ENCODE measurements around the gene KCNQ1. TPM values are rescaled to one million over a fixed set of nuclear protein-coding genes. Genes with fewer than 3 reads are reported as not detected.

KCNQ1 gene
- total RNA-seq (2014; rRNA removed; shearing (Covaris generic)): not detected in 2 replicates

GRCh38 chr11:2444821-2445745 is at the start of gene KCNQ1:
TSS of gene KCNQ1 (plus strand) at chr11:2445008. CDS start at chr11:2445099, 91 bp downstream.
- no peaks in the 10 kb centered on the region for H3K36me3 ChIP-seq
- no peak for DNase-seq
- peaks cover 4% of the 10 kb centered on the region; the same call in 1 of the 2 replicates for H3K9me3 ChIP-seq (replicated peaks)
- no peak within 1 kb of the TSS for H3K27ac ChIP-seq
- no peaks in the 10 kb centered on the region for H3K4me1 ChIP-seq
- no peak within 1 kb of the TSS for H3K4me3 ChIP-seq
- no peaks in the 10 kb centered on the region for H3K27me3 ChIP-seq

- Histone ChIP-seq H3K4me3 (no peak overlapping the region), H3K27ac (no peak overlapping the region), H3K27me3 (no peaks in the 10 kb centered on the region), H3K36me3 (no peaks in the 10 kb centered on the region; the same call in 1 of the 2 replicates), H3K9me3 (replicated peaks) (no peaks in the 10 kb centered on the region), H3K4me1 (peaks cover 6% of the 10 kb centered on the region; the same call in 1 of the 2 replicates)
- DNase-seq: no peak
Measured at GRCh38 chr11:2395211-2395730, 49.5 kb upstream of the KCNQ1 start.

- DNase-seq: no peak
- no peaks in the 10 kb centered on the region for H3K27me3 ChIP-seq
- H3K4me1 ChIP-seq: peaks cover 3% of the 10 kb centered on the region; the same call in 1 of the 2 replicates
- no peaks in the 10 kb centered on the region for H3K9me3 ChIP-seq (replicated peaks)
- no peak overlapping the region for H3K4me3 ChIP-seq
- no peaks in the 10 kb centered on the region; the same call in 1 of the 2 replicates for H3K36me3 ChIP-seq
- H3K27ac ChIP-seq: no peak overlapping the region
Measured at GRCh38 chr11:2395856-2396255, 49.0 kb upstream of the KCNQ1 start.

GRCh38 chr11:2396471-2396870 is 48.3 kb upstream of the KCNQ1 start:
- Histone ChIP-seq H3K36me3 (no peaks in the 10 kb centered on the region; the same call in 1 of the 2 replicates), H3K4me3 (no peak overlapping the region), H3K27me3 (no peaks in the 10 kb centered on the region), H3K27ac (no peak overlapping the region), H3K9me3 (replicated peaks) (no peaks in the 10 kb centered on the region), H3K4me1 (peaks cover 3% of the 10 kb centered on the region; the same call in 1 of the 2 replicates)
- DNase-seq: no peak

- Histone ChIP-seq H3K4me3 (no peak overlapping the region), H3K27ac (no peak overlapping the region), H3K9me3 (replicated peaks) (no peaks in the 10 kb centered on the region), H3K36me3 (no peaks in the 10 kb centered on the region; the same call in 1 of the 2 replicates), H3K4me1 (peaks cover 3% of the 10 kb centered on the region; the same call in 1 of the 2 replicates), H3K27me3 (no peaks in the 10 kb centered on the region)
- no peak for DNase-seq
Measured at GRCh38 chr11:2397005-2397404, 47.8 kb upstream of the KCNQ1 start.

GRCh38 chr11:2398664-2399355 is 46.0 kb upstream of the KCNQ1 start:
- Histone ChIP-seq H3K27ac (no peak overlapping the region), H3K36me3 (peaks cover 8% of the 10 kb centered on the region), H3K9me3 (replicated peaks) (no peaks in the 10 kb centered on the region), H3K4me1 (peaks cover 3% of the 10 kb centered on the region; the same call in 1 of the 2 replicates), H3K27me3 (no peaks in the 10 kb centered on the region), H3K4me3 (no peak overlapping the region)
- no peak for DNase-seq

- H3K4me3 ChIP-seq: peak overlapping the region; percentile 65
- H3K27ac ChIP-seq: peak overlapping the region; percentile 52
- no peaks in the 10 kb centered on the region for H3K9me3 ChIP-seq (replicated peaks)
- no peak for DNase-seq
- H3K4me1 ChIP-seq: peaks cover 3% of the 10 kb centered on the region; the same call in 1 of the 2 replicates
- H3K36me3 ChIP-seq: peaks cover 8% of the 10 kb centered on the region
- H3K27me3 ChIP-seq: no peaks in the 10 kb centered on the region
Measured at GRCh38 chr11:2399488-2400068, 45.2 kb upstream of the KCNQ1 start.

- H3K9me3 ChIP-seq (replicated peaks): no peaks in the 10 kb centered on the region
- DNase-seq: peak; percentile 100
- peaks cover 3% of the 10 kb centered on the region; the same call in 1 of the 2 replicates for H3K4me1 ChIP-seq
- H3K4me3 ChIP-seq: peak within 1 kb of the TSS; percentile 84
- H3K36me3 ChIP-seq: peaks cover 8% of the 10 kb centered on the region
- no peaks in the 10 kb centered on the region for H3K27me3 ChIP-seq
- H3K27ac ChIP-seq: peak within 1 kb of the TSS; percentile 61
Measured at GRCh38 chr11:2400069-2400761, 44.6 kb upstream of the KCNQ1 start, which contains the start of gene TSSC4. TSS of gene TSSC4 (plus strand) at chr11:2400750. CDS start at chr11:2402634, 1,884 bp downstream.

- peak overlapping the region; percentile 84 for H3K4me3 ChIP-seq
- peak overlapping the region; percentile 61 for H3K27ac ChIP-seq
- no peaks in the 10 kb centered on the region for H3K27me3 ChIP-seq
- DNase-seq: no peak
- peaks cover 3% of the 10 kb centered on the region; the same call in 1 of the 2 replicates for H3K4me1 ChIP-seq
- H3K36me3 ChIP-seq: peaks cover 8% of the 10 kb centered on the region
- no peaks in the 10 kb centered on the region for H3K9me3 ChIP-seq (replicated peaks)
Measured at GRCh38 chr11:2400762-2401435, 43.9 kb upstream of the KCNQ1 start.

- H3K9me3 ChIP-seq (replicated peaks): no peaks in the 10 kb centered on the region
- no peaks in the 10 kb centered on the region for H3K27me3 ChIP-seq
- H3K36me3 ChIP-seq: peaks cover 8% of the 10 kb centered on the region
- H3K4me3 ChIP-seq: peak overlapping the region; percentile 84
- no peak for DNase-seq
- H3K27ac ChIP-seq: peak overlapping the region; percentile 61; the same call in 1 of the 2 replicates
- peaks cover 3% of the 10 kb centered on the region; the same call in 1 of the 2 replicates for H3K4me1 ChIP-seq
Measured at GRCh38 chr11:2401436-2401984, 43.3 kb upstream of the KCNQ1 start.

- H3K27me3 ChIP-seq: no peaks in the 10 kb centered on the region
- H3K27ac ChIP-seq: no peak overlapping the region
- peaks cover 8% of the 10 kb centered on the region for H3K36me3 ChIP-seq
- no peaks in the 10 kb centered on the region for H3K9me3 ChIP-seq (replicated peaks)
- DNase-seq: no peak
- H3K4me1 ChIP-seq: peaks cover 3% of the 10 kb centered on the region; the same call in 1 of the 2 replicates
- H3K4me3 ChIP-seq: no peak overlapping the region
Measured at GRCh38 chr11:2402106-2402505, 42.7 kb upstream of the KCNQ1 start.

- H3K36me3 ChIP-seq: peaks cover 8% of the 10 kb centered on the region
- H3K4me3 ChIP-seq: no peak overlapping the region
- no peaks in the 10 kb centered on the region for H3K27me3 ChIP-seq
- no peak for DNase-seq
- H3K4me1 ChIP-seq: peaks cover 3% of the 10 kb centered on the region; the same call in 1 of the 2 replicates
- no peak overlapping the region for H3K27ac ChIP-seq
- H3K9me3 ChIP-seq (replicated peaks): no peaks in the 10 kb centered on the region
Measured at GRCh38 chr11:2402890-2403645, 41.7 kb upstream of the KCNQ1 start.
